OCI-LY3 (cell line): ENCODE measurements around the gene PSG1.

Experiments used
- CTCF ChIP-seq: fragments of 200-600, 300-600 bp; sonication (generic); IDR thresholded peaks from 2 replicates; pipeline ENCODE4 v1.5.1; 2014; ENCODE audit warnings: antibody characterized with exemption, low read length, low read depth
- EZH2phosphoT487 ChIP-seq: fragments of 200-600 bp; shearing (Covaris generic); IDR thresholded peaks from 2 replicates; pipeline ENCODE4 v1.6.1; 2018; ENCODE audit warnings: antibody characterized with exemption, mixed run types, low read depth

- peak; percentile 11; the same call in 1 of the 2 replicates for TF ChIP-seq CTCF
- TF ChIP-seq EZH2phosphoT487 = no peak
Observed at GRCh38 chr19:42857544-42857867, 22.0 kb downstream of the PSG1 start.
